ENCODE data around the gene AMER1.
"Not testable (repeated sequence)": the region's sequence is repeated elsewhere in the genome, so short reads cannot be mapped to it uniquely, and the experiment has no call there.

AMER1 gene

GRCh38 chrX:64205441-64205734 lies at the start of gene AMER1:
Gene AMER1 (minus strand): TSS chrX:64205708. CDS start chrX:64193286, 12,422 bp downstream.
- DNase-seq, result no peak

- no peak for DNase-seq
These were observed 24.8 kb upstream of the AMER1 start, which contains the start of gene ASB12 for GRCh38 chrX:64230123-64230970. Gene ASB12 (minus strand): TSS chrX:64230607. CDS start chrX:64225650, 4,957 bp downstream.

GRCh38 chrX:64229154-64229553 lies 23.6 kb upstream of the AMER1 start:
- DNase-seq, result no peak

- DNase-seq, result no peak
These were observed 12.5 kb upstream of the AMER1 start for GRCh38 chrX:64218023-64218422.

- not testable (repeated sequence) for DNase-seq
These were observed 8.5 kb upstream of the AMER1 start for GRCh38 chrX:64213989-64214388.

- DNase-seq, result no peak
These were observed 1.2 kb upstream of the AMER1 start for GRCh38 chrX:64206556-64207162.

- peak; percentile 85 to 87 for DNase-seq
These were observed 410 bp upstream of the AMER1 start for GRCh38 chrX:64205735-64206501.

GRCh38 chrX:64204701-64205440 lies 637 bp downstream of the AMER1 start:
- peak; percentile 14 to 20 for DNase-seq

- DNase-seq, result no peak
These were observed 1.3 kb downstream of the AMER1 start for GRCh38 chrX:64204252-64204651.

GRCh38 chrX:64202808-64203325 lies 2.6 kb downstream of the AMER1 start:
- DNase-seq, result no peak

- DNase-seq, result no peak
These were observed 7.5 kb downstream of the AMER1 start for GRCh38 chrX:64198036-64198435.

GRCh38 chrX:64196606-64197005 lies 8.9 kb downstream of the AMER1 start:
- no peak for DNase-seq

- DNase-seq, result no peak
These were observed 9.6 kb downstream of the AMER1 start for GRCh38 chrX:64195862-64196261.

GRCh38 chrX:64192673-64193072 lies 12.8 kb downstream of the AMER1 start:
- no peak for DNase-seq

- DNase-seq, result no peak
These were observed 13.5 kb downstream of the AMER1 start for GRCh38 chrX:64192040-64192439.

- DNase-seq, result no peak
These were observed 14.1 kb downstream of the AMER1 start for GRCh38 chrX:64191281-64192010.

GRCh38 chrX:64190136-64190740 lies 15.3 kb downstream of the AMER1 start:
- no peak for DNase-seq

- no peak for DNase-seq
These were observed 16.6 kb downstream of the AMER1 start for GRCh38 chrX:64188901-64189300.

GRCh38 chrX:64187762-64188150 lies 17.8 kb downstream of the AMER1 start:
- DNase-seq, result no peak

- no peak for DNase-seq
These were observed 18.3 kb downstream of the AMER1 start for GRCh38 chrX:64186974-64187761.

GRCh38 chrX:64184396-64184795 lies 21.1 kb downstream of the AMER1 start:
- no peak for DNase-seq
